ENCODE data around the gene CFAP210.
"Not testable (repeated sequence)": the region's sequence is repeated elsewhere in the genome, so short reads cannot be mapped to it uniquely, and the experiment has no call there.

Gene CFAP210

GRCh38 chr2:169704160-169704708, 10.0 kb upstream of the CFAP210 start:
- no peak for TF ChIP-seq CTCF (IDR thresholded peaks at IDR 0.05; ENCODE audit: low read depth, low read length, missing control alignments)
- no peak overlapping the region for H3K4me3 ChIP-seq (ENCODE audit: low read depth, low read length)
- no peak for DNase-seq (ENCODE audit: low read depth)

GRCh38 chr2:169702996-169703395, 8.8 kb upstream of the CFAP210 start:
- no peak for TF ChIP-seq CTCF (IDR thresholded peaks at IDR 0.05; ENCODE audit: low read depth, low read length, missing control alignments)
- no peak for DNase-seq (ENCODE audit: low read depth)
- H3K4me3 ChIP-seq (ENCODE audit: low read depth, low read length), result no peak overlapping the region

DNA sequence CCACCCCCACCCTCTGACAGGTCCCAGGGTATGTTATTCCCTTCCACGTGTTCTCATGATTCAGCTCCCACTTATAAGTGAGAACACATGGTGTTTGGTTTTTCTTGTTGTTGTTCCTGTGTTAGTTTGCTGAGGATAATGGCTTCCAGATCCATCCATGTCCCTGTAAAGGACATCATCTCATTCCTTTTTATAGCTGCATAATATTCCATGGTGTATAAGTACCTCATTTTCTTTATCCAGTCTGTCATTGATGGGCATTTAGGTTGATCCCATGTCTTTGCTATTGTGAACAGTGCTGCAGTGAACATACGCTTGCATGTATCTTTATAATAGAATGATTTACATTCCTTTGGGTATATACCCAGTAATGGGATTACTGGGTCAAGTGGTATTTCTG, 5.0 kb upstream of the CFAP210 start:
- DNase-seq (ENCODE audit: low read depth); H3K4me3 ChIP-seq (ENCODE audit: low read depth, low read length): not testable (repeated sequence)

DNA sequence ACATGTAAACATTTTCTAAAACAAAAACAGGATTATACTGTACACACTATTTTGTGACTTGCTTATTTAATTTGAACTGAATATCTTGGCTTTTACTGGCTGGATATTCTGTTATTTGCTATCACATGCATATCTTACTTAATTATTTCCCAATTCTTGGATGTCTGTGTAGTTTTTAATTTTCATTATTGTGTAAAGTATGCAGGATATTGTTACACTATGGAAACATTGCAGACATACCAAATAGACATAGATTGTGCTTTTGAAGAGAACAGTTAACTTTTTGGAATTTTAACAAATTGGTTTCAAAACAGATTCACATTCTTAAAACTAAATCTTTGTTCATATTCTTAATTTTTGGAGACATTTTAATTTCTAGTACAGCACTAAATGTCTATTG, 2.2 kb upstream of the CFAP210 start:
- DNase-seq (ENCODE audit: low read depth), result no peak
- TF ChIP-seq CTCF (IDR thresholded peaks at IDR 0.05; ENCODE audit: low read depth, low read length, missing control alignments), result no peak
- no peak overlapping the region for H3K4me3 ChIP-seq (ENCODE audit: low read depth, low read length)

DNA sequence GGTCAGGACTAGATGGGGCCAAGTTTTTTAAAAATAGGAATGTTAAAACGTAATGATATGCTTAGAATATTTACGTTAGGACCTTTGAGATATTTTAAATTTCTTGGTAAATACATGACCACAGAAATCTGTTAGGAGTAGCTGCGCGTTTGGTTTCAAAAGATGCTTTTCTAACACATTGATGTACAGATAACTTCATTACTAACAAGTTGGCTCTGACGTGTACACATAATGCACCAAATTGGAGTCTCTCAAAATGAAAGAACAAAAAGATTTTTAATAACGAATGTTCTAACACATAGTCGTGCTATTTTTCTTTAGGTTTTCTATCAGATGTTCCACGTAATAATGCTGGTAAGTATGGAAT, 672 bp upstream of the CFAP210 start:
- no peak for DNase-seq (ENCODE audit: low read depth)

DNA sequence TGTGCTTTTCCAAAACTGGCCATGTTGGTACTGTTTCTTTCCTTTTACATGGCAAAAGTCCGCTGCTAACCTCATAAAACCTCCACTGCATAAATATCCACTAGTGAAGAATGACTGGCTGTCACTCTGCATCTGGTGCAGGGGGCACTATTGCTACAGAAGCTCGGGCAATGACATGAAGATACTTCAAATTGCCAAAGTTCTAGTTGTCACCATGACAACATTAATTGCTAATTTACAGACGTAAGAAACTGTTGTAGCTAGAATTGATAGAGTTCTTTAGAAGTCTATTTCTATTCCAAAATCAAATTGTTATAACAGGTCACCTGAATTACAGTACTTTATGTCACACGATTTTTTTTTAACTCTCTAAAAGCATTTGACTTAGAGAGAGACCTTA, 845 bp downstream of the CFAP210 start:
- no peak for DNase-seq (ENCODE audit: low read depth)
- TF ChIP-seq CTCF (IDR thresholded peaks at IDR 0.05; ENCODE audit: low read depth, low read length, missing control alignments), result no peak
- no peak overlapping the region for H3K4me3 ChIP-seq (ENCODE audit: low read depth, low read length)

More for the DNA sequence above, 672 bp upstream of the CFAP210 start:
- TF ChIP-seq CTCF (IDR thresholded peaks at IDR 0.05; ENCODE audit: low read depth, low read length, missing control alignments), result no peak
- peak overlapping the region; percentile 75 for H3K4me3 ChIP-seq (ENCODE audit: low read depth, low read length)

DNA sequence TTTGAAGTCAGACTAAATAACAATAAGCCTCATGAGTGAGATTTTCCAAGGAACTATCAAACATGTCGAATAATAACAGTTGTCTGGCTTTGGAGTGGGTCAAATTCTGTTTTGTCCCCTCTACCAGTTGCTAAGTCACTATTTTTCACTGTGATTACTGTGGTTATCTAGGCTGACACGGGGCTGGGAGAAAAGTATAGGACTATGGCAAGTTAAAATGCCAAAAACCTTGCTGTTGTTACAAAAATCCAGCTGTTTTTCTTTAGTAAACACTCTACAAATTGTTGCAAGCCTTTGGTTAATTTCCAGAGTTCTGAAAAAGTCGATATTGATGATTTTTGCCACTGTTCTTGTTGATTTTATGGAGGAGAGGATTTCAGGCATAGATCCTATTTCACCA, 1.5 kb downstream of the CFAP210 start:
- H3K4me3 ChIP-seq (ENCODE audit: low read depth, low read length), result no peak overlapping the region
- no peak for TF ChIP-seq CTCF (IDR thresholded peaks at IDR 0.05; ENCODE audit: low read depth, low read length, missing control alignments)
- no peak for DNase-seq (ENCODE audit: low read depth)

Measured in GM12864 (cell line).